Ascending aorta (tissue), 2 donors: Measurements from ENCODE around the gene AP3B1. TPM values are rescaled to one million over a fixed set of nuclear protein-coding genes. Genes with fewer than 3 reads are reported as not detected.
"Not testable (repeated sequence)": the region's sequence is repeated elsewhere in the genome, so short reads cannot be mapped to it uniquely, and the experiment has no call there.

Experiments
- DNase-seq, 2 donors: peaks; one replicate each; pipeline ENCODE4 v3.0.0-alpha.2; 2019; ENCODE audit warnings: low spot score in 2 of 2
- H3K27ac ChIP-seq, 2 donors: fragments of 200-600 bp; sonication (generic); one replicate each; pipeline ENCODE4 v1.5.1; 2016 to 2017; ENCODE audit warnings: mild to moderate bottlenecking in 1 of 2
- H3K27me3 ChIP-seq: fragments of 200-600 bp; sonication (generic); one replicate; pipeline ENCODE4 v1.5.1; 2017
- H3K36me3 ChIP-seq, 2 donors: fragments of 200-600 bp; sonication (generic); one replicate each; pipeline ENCODE4 v1.5.1; 2016
- H3K4me1 ChIP-seq, 2 donors: fragments of 200-600 bp; sonication (generic); one replicate each; pipeline ENCODE4 v1.5.1; 2016 to 2017; ENCODE audit warnings: mild to moderate bottlenecking in 1 of 2
- H3K4me3 ChIP-seq, 2 donors: fragments of 200-600 bp; sonication (generic); one replicate each; pipeline ENCODE4 v1.5.1; 2016 to 2017; ENCODE audit warnings: mild to moderate bottlenecking in 1 of 2
- H3K9me3 ChIP-seq, 2 donors: fragments of 200-600 bp; sonication (generic); one replicate each; pipeline ENCODE4 v1.5.1; 2016
- CTCF ChIP-seq, 3 experiments: fragments of 200-600 bp in 2 of 3; fragments of 450-650 bp in 1 of 3; sonication (generic) in 2 of 3; IDR thresholded peaks; one replicate each; pipeline ENCODE4 v1.5.1; 2016 to 2019; ENCODE audit warnings: antibody characterized with exemption in 3 of 3, mild to moderate bottlenecking in 1 of 3, moderate library complexity in 1 of 3
- intact Hi-C: fragments of 100-400 bp; cut with DNase I; formaldehyde crosslinking; loops from one replicate; pipeline ENCODE4 v1.15.1; 2023
- total RNA-seq: library from RNA; depleted of rRNA; stranded (reverse); fragments of >200 nt; gene quantifications from one replicate; pipeline ENCODE4 v1.1.0, GENCODE V29; 2016

AP3B1 gene
- total RNA-seq, 1 donor from 2014 or later: 37.3 TPM

GRCh38 chr5:78182838-78183237 is 111.7 kb downstream of the AP3B1 start:
- intact Hi-C loops: no loop called here
- Histone ChIP-seq H3K27ac (no peak overlapping the region), H3K4me3 (no peak overlapping the region), H3K36me3 (peaks cover 0 to 12% of the 10 kb centered on the region in 2 donors), H3K4me1 (no peaks in the 10 kb centered on the region), H3K9me3 (no peaks in the 10 kb centered on the region), H3K27me3 (no peaks in the 10 kb centered on the region)
- DNase-seq: no peak
- TF ChIP-seq CTCF (IDR thresholded peaks at IDR 0.05): no peak

GRCh38 chr5:78178356-78178755 is 116.1 kb downstream of the AP3B1 start:
- Histone ChIP-seq H3K4me1 (no peaks in the 10 kb centered on the region), H3K36me3 (peaks cover 16 to 43% of the 10 kb centered on the region in 2 donors), H3K27ac (no peak overlapping the region), H3K27me3 (no peaks in the 10 kb centered on the region), H3K9me3 (no peaks in the 10 kb centered on the region), H3K4me3 (no peak overlapping the region)
- intact Hi-C loops: no loop called here
- no peak for DNase-seq
- no peak for TF ChIP-seq CTCF (IDR thresholded peaks at IDR 0.05)

- DNase-seq, intact Hi-C loops, H3K9me3 ChIP-seq, H3K4me3 ChIP-seq, H3K27me3 ChIP-seq, H3K27ac ChIP-seq, H3K4me1 ChIP-seq: not testable (repeated sequence)
- H3K36me3 ChIP-seq: peaks cover 16 to 27% of the 10 kb centered on the region in 2 donors
These were observed 124.2 kb downstream of the AP3B1 start for GRCh38 chr5:78170335-78170734.

- intact Hi-C loops: loop anchor here (5.0 kb wide), 1 partner anchor 295 kb away; no protein-coding TSS in a partner anchor
- peaks cover 0 to 5% of the 10 kb centered on the region in 2 donors for H3K36me3 ChIP-seq
- H3K4me3 ChIP-seq: no peak overlapping the region
- H3K9me3 ChIP-seq: no peaks in the 10 kb centered on the region
- peak in 2 of 3 experiments; percentile 36 to 46 for TF ChIP-seq CTCF (IDR thresholded peaks at IDR 0.05)
- H3K4me1 ChIP-seq: no peaks in the 10 kb centered on the region
- no peaks in the 10 kb centered on the region for H3K27me3 ChIP-seq
- DNase-seq: no peak
- H3K27ac ChIP-seq: no peak overlapping the region
These were observed 132.1 kb downstream of the AP3B1 start for GRCh38 chr5:78162253-78162862.

GRCh38 chr5:78157001-78157400 is 137.5 kb downstream of the AP3B1 start:
- peaks cover 9 to 41% of the 10 kb centered on the region in 2 donors for H3K36me3 ChIP-seq
- H3K4me1 ChIP-seq: no peaks in the 10 kb centered on the region
- no peaks in the 10 kb centered on the region for H3K27me3 ChIP-seq
- no peak for TF ChIP-seq CTCF (IDR thresholded peaks at IDR 0.05)
- DNase-seq: no peak
- no peak overlapping the region for H3K27ac ChIP-seq
- intact Hi-C loops: no loop called here
- H3K9me3 ChIP-seq: no peaks in the 10 kb centered on the region
- H3K4me3 ChIP-seq: no peak overlapping the region

GRCh38 chr5:78151594-78152271 is 142.8 kb downstream of the AP3B1 start:
- no peak for TF ChIP-seq CTCF (IDR thresholded peaks at IDR 0.05)
- Histone ChIP-seq H3K9me3 (no peaks in the 10 kb centered on the region), H3K4me3 (no peak overlapping the region), H3K27ac (no peak overlapping the region), H3K36me3 (peaks cover 12 to 33% of the 10 kb centered on the region in 2 donors), H3K27me3 (no peaks in the 10 kb centered on the region), H3K4me1 (no peaks in the 10 kb centered on the region)
- intact Hi-C loops: no loop called here
- no peak for DNase-seq
